H1 (cell line): ENCODE data around the gene ABHD4. TPM values are rescaled to one million over a fixed set of nuclear protein-coding genes. Genes with fewer than 3 reads are reported as not detected.
A peak's percentile ranks its signal among the peaks of the same experiment; 100 is the strongest.

Experiments
- CTCF ChIA-PET: fragments of 300-600 bp; sonication (Branson Sonifier 250); formaldehyde crosslinking; loops from one replicate; lab custom pipeline; 2021; ENCODE audit not compliant: partially characterized antibody; lab: Charles Lee
- POLR2A ChIA-PET: fragments of 300-600 bp; sonication (Branson Sonifier 250); formaldehyde crosslinking; loops from one replicate; lab custom pipeline; 2021; ENCODE audit warnings: inconsistent platforms; ENCODE audit not compliant: partially characterized antibody; lab: Charles Lee
- DNase-seq, 2 experiments: peaks; one replicate each; pipeline versions ENCODE4 v3.0.0 to v3.0.0-alpha.2; 2010 to 2022; ENCODE audit warnings: low spot score in 2 of 2, low read depth in 1 of 2, mixed read lengths in 1 of 2
- FAIRE-seq: peaks from 2 replicates; lab custom pipeline; 2011; peaks lifted over from hg19 to GRCh38; lab: Jason Lieb, UNC
- H2AFZ ChIP-seq: 2 replicates; pipeline ENCODE4 v1.8.1; 2012; ENCODE audit warnings: low read length, inconsistent platforms
- H2AK5ac ChIP-seq: 2 replicates; pipeline ENCODE4 v1.6.1; 2013; ENCODE audit warnings: low read depth, low read length
- H2BK120ac ChIP-seq: replicated peaks from 2 replicates; pipeline ENCODE3; 2013; ENCODE audit warnings: low read depth, low read length, inconsistent platforms
- H2BK12ac ChIP-seq: 2 replicates; pipeline ENCODE4 v1.6.1; 2013; ENCODE audit warnings: low read depth, low read length
- H2BK15ac ChIP-seq: 2 replicates; pipeline ENCODE4 v1.6.1; 2013; ENCODE audit warnings: low read length
- H2BK20ac ChIP-seq: 2 replicates; pipeline ENCODE4 v1.6.1; 2013; ENCODE audit warnings: low read length
- H2BK5ac ChIP-seq: 2 replicates; pipeline ENCODE4 v1.6.1; 2013; ENCODE audit warnings: low read depth, low read length
- H3K14ac ChIP-seq: 2 replicates; pipeline ENCODE4 v1.6.1; 2013; ENCODE audit warnings: inconsistent platforms; ENCODE audit not compliant: insufficient read length
- H3K18ac ChIP-seq: 2 replicates; pipeline ENCODE4 v1.6.1; 2013; ENCODE audit warnings: low read length; ENCODE audit errors: extremely low read depth
- H3K23ac ChIP-seq: 2 replicates; pipeline ENCODE4 v1.6.1; 2013; ENCODE audit warnings: inconsistent platforms; ENCODE audit not compliant: insufficient read length
- H3K23me2 ChIP-seq: 2 replicates; pipeline ENCODE4 v1.6.1; 2013; ENCODE audit warnings: low read depth, low read length
- H3K27ac ChIP-seq: 2 replicates; pipeline ENCODE4 v1.6.1; 2011; ENCODE audit warnings: low read depth, low read length, inconsistent platforms
- H3K27me3 ChIP-seq, 4 experiments: replicated peaks in 1 of 4; 1 replicate in 1 of 4; 2 replicates in 3 of 4; pipeline versions ENCODE4 v1.6.1 to v1.8.1; 2011 to 2013; ENCODE audit warnings: low read length in 3 of 4, mild to moderate bottlenecking in 3 of 4, inconsistent platforms in 2 of 4, mixed read lengths in 2 of 4, moderate library complexity in 1 of 4; ENCODE audit not compliant: control insufficient read depth in 3 of 4, insufficient read depth in 3 of 4; ENCODE audit errors: extremely low read depth in 1 of 4
- H3K36me3 ChIP-seq, 4 experiments: 2 replicates each; pipeline versions ENCODE4 v1.6.1 to v1.8.1; 2011 to 2013; ENCODE audit warnings: mild to moderate bottlenecking in 4 of 4, low read length in 3 of 4, moderate library complexity in 2 of 4, control low read depth in 1 of 4, inconsistent platforms in 1 of 4; ENCODE audit not compliant: insufficient read depth in 4 of 4, control insufficient read depth in 2 of 4
- H3K4ac ChIP-seq: replicated peaks from 2 replicates; pipeline ENCODE3; 2013; ENCODE audit warnings: low read length, low read depth, mixed read lengths, inconsistent platforms; ENCODE audit not compliant: insufficient read length
- H3K4me1 ChIP-seq, 4 experiments: replicated peaks in 1 of 4; 1 replicate in 1 of 4; 2 replicates in 3 of 4; pipeline versions ENCODE4 v1.6.1 to v1.8.1; 2011 to 2013; ENCODE audit warnings: low read length in 3 of 4, inconsistent platforms in 2 of 4, mixed read lengths in 1 of 4; ENCODE audit not compliant: insufficient read depth in 4 of 4, control insufficient read depth in 3 of 4
- H3K4me2 ChIP-seq, 2 experiments: 2 replicates each; pipeline versions ENCODE4 v1.6.1 to v1.8.1; 2011 to 2013; ENCODE audit warnings: low read depth in 2 of 2, low read length in 2 of 2, control low read depth in 1 of 2, inconsistent platforms in 1 of 2, mild to moderate bottlenecking in 1 of 2; ENCODE audit not compliant: insufficient read depth in 1 of 2
- H3K4me3 ChIP-seq, 4 experiments: fragments of 200-600, 300-600 bp in 1 of 4; sonication (generic), shearing (Covaris generic), sonication (Bioruptor Twin) in 1 of 4; 2 replicates each; pipeline versions ENCODE4 v1.5.1 to v1.8.1; 2011 to 2016; ENCODE audit warnings: low read length in 4 of 4, low read depth in 3 of 4, control low read depth in 2 of 4, inconsistent platforms in 2 of 4, mild to moderate bottlenecking in 2 of 4, mixed read lengths in 1 of 4, moderate library complexity in 1 of 4; ENCODE audit not compliant: insufficient read depth in 2 of 4; ENCODE audit errors: extremely low read depth in 1 of 4
- H3K56ac ChIP-seq: replicated peaks from 2 replicates; pipeline ENCODE3; 2013; ENCODE audit warnings: low read depth, mild to moderate bottlenecking, mixed read lengths, low read length, inconsistent platforms; ENCODE audit not compliant: insufficient read length
- H3K79me1 ChIP-seq: 2 replicates; pipeline ENCODE4 v1.6.1; 2013; ENCODE audit warnings: low read depth, low read length, control low read depth
- H3K79me2 ChIP-seq, 2 experiments: 2 replicates each; pipeline versions ENCODE4 v1.6.1 to v1.8.1; 2012 to 2013; ENCODE audit warnings: low read length in 2 of 2, mild to moderate bottlenecking in 2 of 2, inconsistent platforms in 1 of 2; ENCODE audit not compliant: insufficient read depth in 2 of 2, control insufficient read depth in 1 of 2
- H3K9ac ChIP-seq, 4 experiments: replicated peaks in 1 of 4; 1 replicate in 1 of 4; 2 replicates in 3 of 4; pipeline versions ENCODE4 v1.6.1 to v1.8.1; 2011 to 2013; ENCODE audit warnings: low read depth in 3 of 4, low read length in 3 of 4, control low read depth in 2 of 4, mild to moderate bottlenecking in 2 of 4, moderate library complexity in 2 of 4, inconsistent platforms in 1 of 4; ENCODE audit errors: extremely low read depth in 1 of 4
- H3K9me3 ChIP-seq, 2 experiments: 2 replicates each; pipeline versions ENCODE4 v1.6.1 to v1.8.1; 2012 to 2013; ENCODE audit warnings: mild to moderate bottlenecking in 2 of 2, moderate library complexity in 2 of 2, control low read depth in 1 of 2, inconsistent platforms in 1 of 2, low read depth in 1 of 2, low read length in 1 of 2, mixed read lengths in 1 of 2; ENCODE audit not compliant: insufficient read depth in 2 of 2
- H4K20me1 ChIP-seq, 2 experiments: replicated peaks in 1 of 2; 2 replicates each; pipeline versions ENCODE3 to v1.8.1; 2011 to 2013; ENCODE audit warnings: inconsistent platforms in 2 of 2, low read length in 2 of 2, mild to moderate bottlenecking in 1 of 2; ENCODE audit not compliant: insufficient read depth in 2 of 2, control insufficient read depth in 1 of 2
- H4K5ac ChIP-seq: 2 replicates; pipeline ENCODE4 v1.6.1; 2013; ENCODE audit warnings: low read length, low read depth, mixed read lengths, inconsistent platforms; ENCODE audit not compliant: insufficient read length
- H4K8ac ChIP-seq: 2 replicates; pipeline ENCODE4 v1.8.0; 2013; ENCODE audit warnings: mild to moderate bottlenecking, moderate library complexity, low read length, inconsistent platforms; ENCODE audit not compliant: insufficient read depth; ENCODE audit errors: extremely low read depth
- H4K91ac ChIP-seq: replicated peaks from 2 replicates; pipeline ENCODE3; 2013; ENCODE audit warnings: low read length, mixed read lengths, inconsistent platforms; ENCODE audit not compliant: insufficient read length
- ASH2L ChIP-seq: fragments of 200-600, 300-600 bp; sonication (generic); IDR thresholded peaks from one replicate; pipeline ENCODE4 v1.7.1; 2017; ENCODE audit warnings: low read length
- GABPA ChIP-seq: IDR thresholded peaks from 2 replicates; pipeline ENCODE4 v1.6.1; 2011; ENCODE audit warnings: mild to moderate bottlenecking, low read length, moderate library complexity, borderline replicate concordance; ENCODE audit not compliant: insufficient read depth
- JUN ChIP-seq: IDR thresholded peaks from 2 replicates; pipeline ENCODE4 v1.6.1; 2011; ENCODE audit warnings: low read depth, mild to moderate bottlenecking, improper control_type of control experiment, low read length
- JUND ChIP-seq: IDR thresholded peaks from 2 replicates; pipeline ENCODE4 v1.6.1; 2011; ENCODE audit warnings: mild to moderate bottlenecking, improper control_type of control experiment, low read length
- KDM4A ChIP-seq: IDR thresholded peaks from one replicate; pipeline ENCODE4 v1.7.1; 2012; ENCODE audit warnings: low read depth, mild to moderate bottlenecking, moderate library complexity, low read length, inconsistent platforms; ENCODE audit not compliant: severe bottlenecking
- RAD21 ChIP-seq, 2 experiments: IDR thresholded peaks in 1 of 2; conservative IDR thresholded peaks in 1 of 2; 2 replicates each; pipeline ENCODE4 v1.6.1; 2011; ENCODE audit warnings: low read depth in 2 of 2, low read length in 2 of 2, improper control_type of control experiment in 1 of 2, inconsistent platforms in 1 of 2, mild to moderate bottlenecking in 1 of 2, moderate library complexity in 1 of 2
- RXRA ChIP-seq: IDR thresholded peaks from 2 replicates; pipeline ENCODE4 v1.6.1; 2011; ENCODE audit warnings: low read depth, mild to moderate bottlenecking, low read length, moderate library complexity; ENCODE audit not compliant: insufficient read depth
- SAP30 ChIP-seq: fragments of 300-600 bp; sonication (generic); IDR thresholded peaks from 2 replicates; pipeline ENCODE4 v1.7.1; 2012; ENCODE audit warnings: low read length, moderate library complexity, mild to moderate bottlenecking, inconsistent platforms; ENCODE audit not compliant: insufficient read depth, insufficient replicate concordance
- SP2 ChIP-seq: IDR thresholded peaks from 2 replicates; pipeline ENCODE4 v1.6.1; 2012; ENCODE audit warnings: mild to moderate bottlenecking, low read length, inconsistent platforms
- TAF7 ChIP-seq: optimal IDR thresholded peaks from 2 replicates; pipeline ENCODE3; 2011; ENCODE audit warnings: low read depth, mild to moderate bottlenecking, inconsistent platforms, low read length, moderate library complexity, borderline replicate concordance
- WGBS, 2 experiments: shearing (Covaris generic) in 1 of 2; methylation state at CpG; one replicate each; pipeline versions ENCODE4 v1.1.6 to v1.1.7; 2013 to 2015; ENCODE audit warnings: low lambda C conversion rate in 2 of 2, mixed read lengths in 2 of 2, inconsistent platforms in 1 of 2, low coverage in 1 of 2, missing lambda C conversion rate in 1 of 2; ENCODE audit not compliant: insufficient replicate concordance in 2 of 2, insufficient coverage in 1 of 2, insufficient read length in 1 of 2; ENCODE audit errors: extremely low coverage in 1 of 2, missing lambda C conversion rate in 1 of 2; 5-methylcytosine and 5-hydroxymethylcytosine counted together
- polyA plus RNA-seq, 7 experiments: library from polyadenylated mRNA; depleted of rRNA in 3 of 7; stranded (reverse) in 5 of 7; unstranded in 2 of 7; fragments of >200 nt in 5 of 7; fragments of 200-250 nt in 2 of 7; gene quantifications; 1 replicate in 5 of 7; 2 replicates in 1 of 7; 4 replicates in 1 of 7; pipeline versions ENCODE4 v1.2.1 to v1.2.3, GENCODE V29; 2011 to 2013; ENCODE audit warnings: missing spikeins in 2 of 7, mixed read lengths in 2 of 7
- total RNA-seq: library from RNA; stranded (reverse); fragmentation: NEBNext Ultra II Directional; extraction: Animal tissue kit (Norgen Biotek cat#: 25700); gene quantifications from 2 replicates; pipeline ENCODE4 v1.2.1, GENCODE V29; 2021

Gene ABHD4
- total and polyA plus RNA-seq, 2 of the 8 experiments (the other 6 are each of a cell fraction or from before 2014, with no cell fraction given) = 32.4 to 42.9 TPM

GRCh38 chr14:22556990-22557623 is 41.0 kb upstream of the ABHD4 start:
- peak overlapping the region; percentile 81; the same call in 1 of the 2 replicates for H3K18ac ChIP-seq
- H4K20me1 ChIP-seq = no peaks in the 10 kb centered on the region
- H2AK5ac ChIP-seq = no peak overlapping the region
- H3K23me2 ChIP-seq = no peaks in the 10 kb centered on the region
- no peak overlapping the region for H3K14ac ChIP-seq
- DNase-seq (peak; percentile 51 to 97), FAIRE-seq (no peak)
- no peak overlapping the region for H2BK120ac ChIP-seq
- no peaks in the 10 kb centered on the region for H3K36me3 ChIP-seq
- H2AFZ ChIP-seq = peak overlapping the region; percentile 86
- no peak overlapping the region for H2BK20ac ChIP-seq
- ChIA-PET POLR2A (interaction anchor here (1.7 kb wide), 1 partner anchor 10 kb away, joined by 4 read pairs; no protein-coding TSS in a partner anchor), CTCF (interaction anchor here (0.7 to 3.5 kb wide), 45 partner anchors 9 to 1218 kb away, joined by 3 to 38 read pairs (median 4); partner anchors contain the start of gene LRP10)
- no peak overlapping the region for H4K8ac ChIP-seq
- H3K9me3 ChIP-seq = no peaks in the 10 kb centered on the region
- H3K4ac ChIP-seq = no peak overlapping the region
- no peaks in the 10 kb centered on the region for H3K79me1 ChIP-seq
- 20% methylated on average over 28 of the region's 28 CpGs; no CpG with 5 or more reads in 1 of the 2 experiments for WGBS, 2 experiments
- H2BK12ac ChIP-seq = no peak overlapping the region
- no peak overlapping the region; a peak in 2 of 7 replicates for H3K9ac ChIP-seq
- H3K4me1 ChIP-seq = peaks cover 2 to 10% (median 6%) of the 10 kb centered on the region in 4 experiments; a peak in 6 of 7 replicates
- peak overlapping the region; percentile 75 for H4K5ac ChIP-seq
- H2BK5ac ChIP-seq = peak overlapping the region; percentile 90; the same call in 1 of the 2 replicates
- no peak overlapping the region for H3K23ac ChIP-seq
- no peaks in the 10 kb centered on the region for H3K79me2 ChIP-seq
- peak overlapping the region; percentile 37; the same call in 1 of the 2 replicates for H3K27ac ChIP-seq
- no peak overlapping the region for H3K56ac ChIP-seq
- peak overlapping the region in 2 of 4 experiments; percentile 30 to 51; a peak in 3 of 8 replicates for H3K4me3 ChIP-seq
- no peaks in the 10 kb centered on the region for H3K27me3 ChIP-seq
- H3K4me2 ChIP-seq = peak overlapping the region in 1 of 2 experiments; percentile 62; a peak in 3 of 4 replicates
- H2BK15ac ChIP-seq = no peak overlapping the region
- peak overlapping the region; percentile 77 for H4K91ac ChIP-seq
- peak; percentile 70 for TF ChIP-seq TAF7
- peak; percentile 78 to 80 for TF ChIP-seq RAD21 (IDR thresholded peaks at IDR 0.05 in 1 of 2, conservative IDR thresholded peaks at IDR 0.05 in 1 of 2; ENCODE audit: low read depth in 2 of 2, low read length in 2 of 2)
- no peak for TF ChIP-seq ASH2L
- no peak for TF ChIP-seq GABPA
- no peak for TF ChIP-seq JUN
- TF ChIP-seq RXRA = no peak
- TF ChIP-seq JUND = 0 out of 2 replicates have a peak, but pooled peaks have one; percentile 47
- no peak for TF ChIP-seq SP2
- peak; percentile 47 for TF ChIP-seq KDM4A
- no peak for TF ChIP-seq SAP30
